HG03558 (cell line): ENCODE results near the gene NIFK.
"Not testable (repeated sequence)": the region's sequence is repeated elsewhere in the genome, so short reads cannot be mapped to it uniquely, and the experiment has no call there.

Source experiments
- ATAC-seq: cut with Tn5 transposase; IDR thresholded peaks from one replicate; pipeline ENCODE4 v1.9.1; 2021; ENCODE audit warnings: moderate number of reproducible peaks; ENCODE audit not compliant: unreplicated experiment; ENCODE audit errors: extremely low read depth

The NIFK gene

GRCh38 chr2:121735518-121736074 is 1.1 kb downstream of the NIFK start:
- no peak for ATAC-seq

GRCh38 chr2:121734544-121734943 is 2.1 kb downstream of the NIFK start:
- ATAC-seq = not testable (repeated sequence)

- ATAC-seq = no peak
Observed at GRCh38 chr2:121731366-121731765, 5.3 kb downstream of the NIFK start.

DNA sequence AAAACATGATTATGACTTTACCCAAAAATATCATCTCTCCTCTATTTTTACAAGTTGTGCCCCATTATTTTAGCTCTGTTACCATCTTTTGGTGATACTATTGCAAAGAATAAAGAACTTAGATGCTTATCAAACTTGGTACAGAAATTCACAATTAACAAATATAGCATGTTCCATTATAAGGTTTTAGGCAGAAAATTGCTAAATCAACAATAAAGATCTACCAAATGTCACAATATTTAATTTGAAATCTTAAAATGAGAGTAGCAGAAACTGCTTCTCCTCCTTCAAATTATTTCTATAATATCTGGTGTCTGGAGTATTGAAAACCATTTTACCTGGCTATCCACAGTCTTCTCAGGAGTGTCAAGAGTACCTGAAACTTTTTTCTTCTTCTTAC is 8.7 kb downstream of the NIFK start:
- ATAC-seq = no peak

- ATAC-seq = no peak
Observed at GRCh38 chr2:121727332-121727731, 9.3 kb downstream of the NIFK start.

DNA sequence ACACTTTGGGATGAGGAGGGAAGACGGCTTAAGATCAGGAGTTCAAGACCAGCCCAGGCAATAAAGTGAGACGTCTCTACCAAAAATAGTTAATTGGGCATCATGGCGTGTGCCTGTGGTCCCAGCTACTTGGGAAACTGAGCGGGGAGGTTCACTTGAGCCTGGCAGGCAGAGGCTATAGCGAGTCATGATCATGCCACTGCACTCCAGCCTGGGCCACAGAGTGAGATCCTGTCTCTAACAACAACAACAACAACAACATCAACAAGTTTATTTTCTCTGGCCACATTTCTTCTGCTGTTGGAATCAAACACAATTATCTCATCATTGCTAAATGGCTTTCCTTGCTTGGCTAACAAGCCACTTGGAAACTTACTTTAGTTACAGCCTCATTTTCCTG is 13.4 kb downstream of the NIFK start:
- no peak for ATAC-seq

DNA sequence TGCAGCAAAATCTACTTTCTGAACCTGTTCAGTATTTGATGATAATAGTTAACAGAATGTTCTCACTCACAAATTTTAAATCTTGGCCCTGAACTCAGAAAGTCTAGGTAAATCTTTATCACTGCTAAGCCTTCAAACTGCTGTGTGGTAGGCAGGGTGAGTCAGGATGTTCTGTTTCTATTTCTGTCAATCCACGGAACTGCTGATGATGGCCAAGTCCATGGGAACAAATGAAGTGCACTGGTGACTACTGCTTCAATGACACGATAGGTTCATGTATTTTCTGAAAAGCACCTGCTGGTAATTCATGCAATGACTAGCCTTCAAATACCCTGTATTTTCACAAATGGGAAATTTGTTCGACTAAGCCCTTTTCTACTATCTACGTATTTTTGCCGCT is 14.2 kb downstream of the NIFK start:
- ATAC-seq = no peak

GRCh38 chr2:121721926-121722325 is 14.7 kb downstream of the NIFK start:
- ATAC-seq = no peak

GRCh38 chr2:121717529-121717928 is 19.1 kb downstream of the NIFK start:
- ATAC-seq = no peak

- no peak for ATAC-seq
Observed at GRCh38 chr2:121716126-121716525, 20.5 kb downstream of the NIFK start.

DNA sequence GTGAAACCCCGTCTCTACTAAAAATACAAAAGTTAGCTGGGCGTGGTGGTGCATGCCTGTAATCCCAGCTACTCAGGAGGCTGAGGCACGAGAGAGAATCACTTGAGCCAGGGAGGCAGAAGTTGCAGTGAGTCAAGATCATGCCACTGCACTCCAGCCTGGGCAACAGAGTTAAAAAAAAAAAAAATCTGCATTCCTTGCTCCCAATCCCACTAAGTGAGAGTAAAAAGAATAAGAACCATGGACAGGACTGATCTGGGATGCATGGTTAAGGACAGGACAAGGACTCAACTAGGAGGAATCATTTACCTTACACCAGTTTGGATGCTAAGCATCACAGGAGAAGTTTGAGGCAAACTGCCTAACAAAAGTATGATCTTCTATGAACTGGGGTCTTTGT is 25.2 kb downstream of the NIFK start:
- ATAC-seq = not testable (repeated sequence)

- no peak for ATAC-seq
Observed at GRCh38 chr2:121710470-121711170, 26.1 kb downstream of the NIFK start.

GRCh38 chr2:121709776-121710469 is 26.8 kb downstream of the NIFK start:
- ATAC-seq = no peak

- ATAC-seq = no peak
Observed at GRCh38 chr2:121707920-121708361, 28.7 kb downstream of the NIFK start.

GRCh38 chr2:121707344-121707919 is 29.2 kb downstream of the NIFK start:
- no peak for ATAC-seq

DNA sequence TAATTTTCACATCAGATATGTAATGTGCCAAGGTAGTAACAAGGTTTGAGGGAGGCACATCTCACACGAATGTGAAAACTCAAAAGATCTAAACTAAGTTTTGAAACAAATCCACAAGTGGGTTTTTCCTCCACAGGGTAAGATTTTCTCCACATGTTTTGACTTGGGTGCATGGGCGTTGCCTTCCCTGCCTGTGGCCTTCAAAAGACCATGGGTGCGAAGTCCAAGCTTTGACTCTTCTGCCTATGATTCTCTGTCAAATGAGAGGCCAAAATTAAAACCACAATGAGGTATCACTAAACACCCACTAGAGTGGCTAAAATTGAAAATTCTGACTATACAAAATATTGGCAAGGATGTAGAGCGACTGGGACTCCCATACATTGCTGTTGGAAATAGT is 30.7 kb downstream of the NIFK start:
- ATAC-seq = no peak

- ATAC-seq = no peak
Observed at GRCh38 chr2:121705390-121705789, 31.3 kb downstream of the NIFK start.

- not testable (repeated sequence) for ATAC-seq
Observed at GRCh38 chr2:121701761-121702160, 34.9 kb downstream of the NIFK start.

DNA sequence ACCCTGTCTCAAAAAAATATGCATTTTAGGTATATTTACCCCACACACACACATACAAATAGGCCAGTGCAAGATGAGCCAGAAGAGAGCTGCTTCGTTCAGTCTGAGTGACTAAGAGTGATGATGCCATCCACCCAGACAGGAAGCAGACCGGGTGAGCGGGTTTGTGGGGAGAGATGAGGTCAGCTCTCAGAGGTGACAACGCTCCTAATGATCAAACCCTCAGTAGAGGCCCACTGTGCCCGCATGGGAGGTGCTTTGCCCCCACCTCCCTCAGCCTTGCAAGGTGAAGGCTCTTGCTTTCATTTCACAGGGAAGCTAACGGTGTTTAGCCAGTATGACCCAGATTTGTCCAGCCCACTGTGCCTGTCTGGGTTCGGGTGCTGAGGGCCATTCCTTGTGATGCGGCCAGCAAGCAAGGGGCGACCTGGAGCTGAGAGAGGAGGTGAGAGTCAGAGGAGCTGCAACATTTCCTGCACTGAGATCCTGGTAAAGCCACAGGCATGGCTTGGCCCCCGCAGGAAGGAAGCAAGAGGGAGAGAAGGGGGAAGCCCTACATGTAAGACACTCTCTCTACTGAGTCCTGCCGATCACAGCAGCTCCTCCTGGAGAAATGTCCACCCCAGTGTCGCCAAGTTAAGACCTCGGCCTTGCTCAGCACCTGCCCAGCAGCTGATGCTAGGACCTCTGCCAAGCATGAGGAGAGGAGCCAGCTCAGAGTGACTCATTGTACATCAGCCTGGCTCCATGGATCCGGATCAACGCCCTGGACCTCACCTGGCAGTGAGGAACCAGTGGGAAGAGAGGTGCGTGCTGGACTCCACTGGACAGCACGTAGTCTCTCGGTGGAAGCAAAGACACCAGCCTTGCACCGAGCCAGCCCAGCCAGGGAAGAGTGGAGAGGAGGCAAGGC is 37.0 kb downstream of the NIFK start:
- peak; percentile 97 for ATAC-seq

DNA sequence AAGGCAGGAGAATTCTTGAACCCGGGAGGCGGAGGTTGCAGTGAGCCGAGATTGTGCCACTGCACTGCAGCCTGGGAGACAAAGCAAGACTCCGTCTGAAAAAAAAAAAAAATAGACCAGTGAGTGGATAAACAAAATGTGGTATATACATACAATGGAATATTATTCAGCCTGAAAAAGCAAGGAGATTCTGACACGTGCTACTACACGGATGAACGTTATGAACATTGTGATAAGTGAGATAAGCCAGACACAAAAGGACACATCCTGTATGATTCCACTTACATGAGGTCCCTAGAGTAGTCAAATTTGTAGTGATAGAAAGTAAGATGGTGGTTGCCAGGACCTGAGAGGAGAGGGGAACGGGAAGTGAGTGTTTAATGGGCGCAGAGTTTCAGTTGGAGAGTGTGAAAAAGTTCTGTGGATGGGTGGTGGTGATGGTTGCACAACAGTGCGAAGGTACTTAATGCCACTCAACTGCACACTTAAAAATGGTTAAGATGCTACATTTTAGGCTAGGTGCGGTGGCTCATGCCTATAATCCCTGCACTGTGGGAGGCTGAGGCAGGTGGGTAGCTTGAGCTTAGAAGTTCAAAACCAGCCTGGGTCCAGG is 38.3 kb downstream of the NIFK start:
- ATAC-seq = no peak
